Fibroblast of skin of right biceps (primary cell): Measurements from ENCODE around the gene ITSN2.

Experiments used
- DNase-seq: peaks from one replicate; pipeline ENCODE4 v3.0.0-alpha.2; 2013

The ITSN2 gene

GRCh38 chr2:24332791-24333540 is 27.4 kb downstream of the ITSN2 start:
- DNase-seq, result no peak

DNA sequence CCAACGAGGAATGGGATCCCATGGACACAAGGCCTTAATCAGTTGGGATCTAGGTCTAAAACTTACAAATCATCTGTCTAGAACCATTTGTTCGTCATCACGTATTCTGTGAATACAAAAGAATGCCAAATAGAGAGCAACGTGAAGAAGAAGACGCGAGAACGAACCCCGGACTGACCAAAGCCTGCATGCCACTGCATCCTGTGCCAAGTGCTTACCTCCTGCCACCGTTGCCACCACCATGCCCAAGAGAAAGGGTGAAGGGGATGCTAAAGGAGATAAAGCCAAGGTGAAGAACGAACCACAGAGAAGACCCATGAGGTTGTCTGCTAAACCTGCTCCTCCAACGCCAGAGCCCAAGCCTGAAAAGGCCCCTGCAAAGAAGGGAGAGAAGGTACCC is 30.2 kb downstream of the ITSN2 start:
- no peak for DNase-seq

DNA sequence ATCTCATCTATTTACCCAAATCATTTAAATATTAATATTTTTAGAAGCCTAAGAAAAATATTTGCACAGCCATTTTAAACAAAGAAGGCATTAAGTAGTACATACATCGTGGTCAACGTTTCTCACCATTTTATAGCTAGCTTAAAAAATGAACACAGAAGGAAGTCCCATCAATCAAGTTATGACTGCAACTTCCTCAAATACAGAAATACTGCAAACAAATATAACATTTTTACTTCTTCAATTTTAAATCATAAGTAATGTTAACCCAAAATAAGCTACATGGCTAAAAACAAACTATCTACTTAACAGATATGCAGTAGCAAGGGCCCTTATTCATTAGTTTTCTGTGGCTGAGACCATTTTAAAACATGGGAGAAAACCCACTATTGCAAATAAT is 30.6 kb downstream of the ITSN2 start:
- no peak for DNase-seq

- DNase-seq, result no peak
Measured at GRCh38 chr2:24328010-24328409, 32.3 kb downstream of the ITSN2 start.

DNA sequence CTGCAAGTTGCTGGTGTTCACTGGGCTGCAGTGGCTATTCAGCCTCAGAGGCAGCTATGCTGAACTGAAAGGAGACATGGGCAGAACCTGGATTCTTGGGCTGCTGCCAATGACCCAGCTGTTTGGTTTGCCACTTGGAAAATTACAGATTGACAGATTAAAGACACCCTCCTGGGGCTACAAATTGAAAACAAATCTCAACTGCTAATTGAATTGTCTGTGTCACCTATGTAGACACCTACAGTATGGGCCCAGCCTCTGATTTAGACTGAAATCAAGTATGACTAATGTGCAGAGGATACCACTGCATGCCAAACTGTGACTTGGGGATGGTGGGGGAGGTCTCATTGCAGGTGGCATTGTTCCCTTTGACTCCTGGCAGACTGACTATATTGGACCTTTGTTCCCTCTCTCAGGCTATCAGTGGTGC is 42.8 kb downstream of the ITSN2 start:
- no peak for DNase-seq

DNA sequence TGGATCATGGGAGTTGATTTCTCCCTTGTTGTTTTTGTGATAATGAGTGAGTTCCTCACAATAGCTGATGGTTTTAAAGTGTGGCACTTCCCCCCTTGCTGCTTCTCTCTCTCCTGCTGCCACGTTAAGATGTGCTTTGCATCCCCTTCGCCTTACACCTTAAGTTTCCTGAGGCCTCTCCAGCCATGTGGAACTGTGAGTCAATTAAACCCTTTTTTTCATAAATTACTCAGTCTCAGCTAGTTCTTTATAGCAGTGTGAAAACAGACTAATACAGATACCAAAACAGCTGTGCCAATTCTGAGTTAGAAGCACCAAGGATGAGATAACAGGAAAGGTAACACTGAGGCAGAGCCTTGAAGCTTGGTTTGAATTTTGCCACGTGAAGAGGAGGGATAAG is 44.7 kb downstream of the ITSN2 start:
- no peak for DNase-seq

DNA sequence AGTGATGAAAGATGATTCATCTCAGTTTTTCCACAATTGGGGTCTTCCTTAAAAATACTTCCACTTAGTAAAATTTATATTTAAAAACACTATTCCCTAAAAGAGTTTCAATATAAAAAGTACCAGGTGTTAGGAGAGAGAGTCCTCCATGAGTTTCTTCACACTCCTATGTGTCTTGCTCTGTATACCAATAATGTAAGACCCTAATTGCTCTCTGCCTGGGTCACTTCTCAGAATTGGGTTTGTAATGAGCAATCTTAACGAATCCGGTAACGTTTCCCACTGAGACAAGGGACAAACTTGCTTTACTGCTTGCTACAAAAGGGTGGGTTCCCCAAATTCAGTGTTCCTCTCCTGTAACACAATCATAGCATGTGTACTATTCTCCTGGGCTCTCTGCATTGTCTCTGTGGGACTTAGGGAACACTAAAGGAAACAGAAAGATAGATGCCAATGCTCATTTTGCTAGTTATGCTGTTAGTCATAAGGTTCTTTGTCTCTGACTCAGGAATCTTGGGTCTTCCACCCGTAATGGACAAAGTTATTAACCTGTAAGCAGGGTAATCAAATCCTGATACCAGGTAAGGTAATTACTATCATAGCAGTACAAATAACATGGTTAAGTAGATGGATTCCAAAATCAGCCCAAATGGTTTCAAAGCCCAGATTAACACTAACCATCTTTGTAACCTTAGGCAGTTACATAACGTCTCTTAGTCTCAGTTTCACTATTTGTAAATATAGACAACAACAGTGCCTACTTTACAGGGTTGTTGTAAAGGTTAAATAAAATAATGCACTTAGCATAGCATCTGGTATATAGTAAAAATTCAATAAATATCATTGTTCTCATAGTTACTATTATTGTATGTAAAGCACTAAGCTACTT is 46.3 kb downstream of the ITSN2 start:
- peak; percentile 31 for DNase-seq

GRCh38 chr2:24307961-24308360 is 52.4 kb downstream of the ITSN2 start:
- no peak for DNase-seq

- DNase-seq, result no peak
Measured at GRCh38 chr2:24304631-24305030, 55.7 kb downstream of the ITSN2 start.

DNA sequence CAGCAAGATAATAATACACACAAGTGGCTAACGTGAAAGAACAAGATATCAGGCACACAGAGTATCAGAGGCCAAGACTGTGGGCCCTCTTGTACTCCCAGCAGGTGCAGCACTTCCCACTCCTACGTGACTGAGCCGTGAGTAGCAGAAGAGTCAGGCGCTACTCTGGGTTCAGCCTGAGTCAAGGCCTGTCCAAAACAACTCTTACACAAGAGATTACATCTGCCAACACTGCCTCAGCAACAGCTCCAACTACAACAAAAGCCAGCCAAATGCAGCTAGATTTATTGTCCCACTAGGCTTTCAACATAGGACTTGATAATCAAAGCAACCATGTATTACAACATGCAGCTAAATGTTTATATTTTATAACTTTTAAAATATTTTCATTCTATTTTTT is 56.2 kb downstream of the ITSN2 start:
- DNase-seq, result peak; percentile 41

- no peak for DNase-seq
Measured at GRCh38 chr2:24301599-24301998, 58.7 kb downstream of the ITSN2 start.

GRCh38 chr2:24297663-24298062 is 62.7 kb downstream of the ITSN2 start:
- DNase-seq, result no peak

- no peak for DNase-seq
Measured at GRCh38 chr2:24287171-24287570, 73.2 kb downstream of the ITSN2 start.

DNA sequence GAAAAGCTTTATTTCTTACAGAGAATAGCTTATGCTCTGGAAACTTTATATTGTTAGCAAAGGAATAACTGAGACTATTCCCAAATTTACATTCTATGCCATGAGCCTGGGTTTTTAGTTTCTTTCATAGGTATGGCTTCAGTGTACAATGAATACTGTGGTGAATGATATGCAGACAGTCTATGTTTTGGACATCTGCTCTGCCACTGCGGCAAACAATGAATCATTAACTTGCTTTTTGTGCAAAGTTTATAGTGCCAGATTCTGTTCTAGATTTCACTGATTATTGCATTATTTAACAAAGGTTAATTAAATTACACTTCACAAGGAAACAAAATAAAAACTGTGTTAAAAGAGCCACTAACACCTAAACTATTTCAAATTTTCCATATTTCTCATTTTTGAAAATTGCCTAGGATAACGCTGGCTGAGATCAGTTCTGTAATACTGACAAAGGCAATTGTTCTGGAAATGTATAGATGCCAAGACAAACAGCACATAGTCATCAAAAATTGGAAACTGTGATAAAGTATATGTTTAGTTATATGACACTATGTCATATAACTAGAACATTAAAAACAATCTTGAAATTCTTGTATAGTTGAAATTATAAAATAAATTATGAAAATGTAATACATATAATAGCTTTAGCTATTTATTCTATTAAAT is 74.7 kb downstream of the ITSN2 start:
- no peak for DNase-seq

DNA sequence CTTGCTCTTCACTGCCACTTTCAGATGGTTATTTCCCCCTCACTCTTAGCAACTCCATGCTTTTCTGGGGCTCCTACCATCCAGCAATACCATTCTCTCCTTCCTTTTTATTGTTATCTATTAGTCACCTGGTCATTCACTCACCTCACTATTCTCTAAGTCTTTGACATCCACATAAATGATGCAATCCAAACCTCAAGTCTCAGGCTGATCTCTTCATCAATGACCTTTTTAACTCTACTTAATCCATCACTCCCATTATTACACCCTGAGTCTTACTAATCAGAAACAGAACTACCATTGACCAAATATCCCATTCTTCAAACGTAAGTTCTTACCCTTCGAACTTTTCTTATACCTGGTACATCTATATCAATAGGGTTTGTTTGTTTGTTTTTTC is 79.7 kb downstream of the ITSN2 start:
- no peak for DNase-seq

- no peak for DNase-seq
Measured at GRCh38 chr2:24280161-24280560, 80.2 kb downstream of the ITSN2 start.

DNA sequence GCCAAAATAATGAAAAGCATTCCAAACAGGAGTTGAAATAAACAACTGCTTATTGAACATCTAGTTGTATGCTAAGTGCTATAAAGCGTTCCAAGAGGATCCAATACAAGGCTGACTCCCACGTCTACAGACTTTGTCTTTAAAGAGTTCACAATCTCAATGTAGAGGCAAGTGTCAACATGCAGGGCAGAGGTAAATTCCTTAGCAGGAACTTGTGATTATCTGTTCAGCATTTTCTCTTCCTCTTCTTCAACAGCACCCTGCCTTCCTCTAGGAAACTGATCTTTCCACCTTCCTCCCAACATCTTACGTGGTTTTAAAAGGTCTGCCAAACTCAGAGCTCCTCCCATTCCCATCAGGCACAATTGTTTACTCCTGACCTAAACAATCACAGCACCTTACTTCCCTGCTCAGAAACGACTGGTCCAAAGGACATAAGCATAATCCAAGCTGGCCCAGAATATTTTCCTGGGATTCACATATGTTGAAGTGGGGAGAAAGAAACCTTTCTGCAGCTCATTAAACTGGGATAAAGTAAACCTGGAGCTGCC is 83.9 kb downstream of the ITSN2 start:
- DNase-seq, result no peak

DNA sequence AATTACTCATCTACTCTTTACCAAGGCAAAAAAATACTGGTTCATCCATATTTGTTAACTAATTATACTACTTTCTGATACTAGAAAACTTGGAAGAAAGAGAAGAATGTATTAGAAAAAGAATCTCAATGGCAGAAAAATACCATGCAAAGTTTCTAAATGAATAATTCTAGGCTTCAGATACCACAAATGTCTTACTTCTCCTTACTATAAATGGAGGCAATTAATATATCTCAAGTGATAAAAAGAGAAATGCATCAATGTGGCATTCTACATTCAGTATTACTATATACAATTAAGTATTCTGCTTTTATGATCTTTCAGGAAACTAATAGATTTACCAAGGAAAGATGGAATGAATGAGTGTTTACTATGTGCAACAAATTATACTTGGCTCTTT is 85.5 kb downstream of the ITSN2 start:
- no peak for DNase-seq

GRCh38 chr2:24273598-24273997 is 86.7 kb downstream of the ITSN2 start:
- DNase-seq, result no peak

- peak; percentile 15 for DNase-seq
Measured at GRCh38 chr2:24272907-24273306, 87.4 kb downstream of the ITSN2 start.

DNA sequence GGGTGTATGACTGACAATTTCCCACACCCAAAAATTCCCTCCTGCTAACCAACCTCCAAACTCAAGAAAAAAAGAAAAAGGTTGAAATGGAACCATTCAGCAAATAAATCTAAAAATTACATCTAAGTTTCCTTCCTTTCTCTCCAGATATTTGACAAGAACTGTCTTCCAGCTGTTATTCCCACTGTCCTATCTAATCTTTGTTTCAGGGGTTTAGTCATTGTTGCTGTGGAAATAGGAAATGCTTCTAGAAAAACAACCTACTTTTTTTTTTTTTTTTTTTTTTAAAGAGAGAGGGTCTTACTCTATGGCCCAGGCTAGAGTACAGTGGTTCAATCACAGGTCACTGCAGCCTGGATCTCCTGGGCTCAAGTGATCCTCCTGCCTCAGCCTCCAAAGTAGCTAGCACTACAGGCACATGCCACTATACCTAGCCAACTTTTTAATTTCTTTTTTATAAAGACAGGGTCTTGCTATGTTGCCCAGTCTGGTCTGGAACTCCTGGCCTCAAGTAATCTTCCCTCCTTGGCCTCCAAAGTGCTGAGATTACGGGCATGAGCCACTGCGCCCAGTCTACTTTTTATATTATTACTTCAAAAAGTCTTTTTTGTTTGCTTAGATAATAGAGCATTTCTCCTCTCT is 88.1 kb downstream of the ITSN2 start:
- DNase-seq, result no peak

DNA sequence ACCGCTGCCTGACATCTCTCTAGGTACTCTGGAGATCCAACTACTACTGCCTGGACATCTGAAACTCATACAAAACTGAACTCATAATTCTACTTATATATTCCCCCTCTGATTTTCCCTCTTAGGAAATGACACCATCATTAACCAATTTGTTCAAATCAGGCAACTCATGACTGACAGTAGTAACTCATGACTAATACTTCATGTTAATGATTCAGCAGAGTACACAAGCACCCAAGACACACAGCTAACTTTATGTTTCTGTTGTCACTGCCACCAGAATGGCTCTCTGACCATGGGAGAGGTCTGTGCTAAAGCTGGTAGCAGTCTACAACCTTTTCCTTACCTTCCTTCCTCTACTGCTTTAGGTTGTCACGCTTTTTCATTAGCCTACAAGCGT is 91.1 kb downstream of the ITSN2 start:
- DNase-seq, result peak; percentile 38

DNA sequence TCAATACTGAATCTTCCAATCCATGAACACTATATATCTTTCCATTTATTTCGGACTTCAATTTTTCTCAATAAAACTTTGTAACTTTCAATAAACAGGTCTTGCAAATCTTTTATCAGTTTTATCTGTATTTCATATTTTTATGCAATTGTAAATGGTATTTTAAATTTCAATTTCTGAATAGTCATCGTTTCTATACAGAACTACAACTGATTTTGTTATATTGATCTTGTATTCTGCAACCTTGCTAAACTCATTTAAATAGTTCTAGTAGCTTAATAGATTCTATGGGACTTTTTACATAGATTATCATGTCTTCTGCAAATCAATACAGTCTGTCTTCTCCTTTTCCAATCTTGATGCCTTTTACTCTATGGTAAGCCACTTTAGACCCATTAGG is 95.1 kb downstream of the ITSN2 start:
- DNase-seq, result no peak
